K562 (cell line): Measurements from ENCODE around the gene INPP5D. TPM values are rescaled to one million over a fixed set of nuclear protein-coding genes. Genes with fewer than 3 reads are reported as not detected.

ENCODE experiments used
- ATAC-seq: fragments of 200-7000 bp; cut with Tn5 transposase; 3 replicates; pipeline ENCODE4 v1.9.1; 2020; ENCODE audit warnings: moderate library complexity
- BruUV-seq: library from RNA; stranded (reverse); fragments of 400-500 nt; replicated peaks from 2 replicates; lab custom pipeline; 2021; lab: Mats Ljungman, UMichigan
- CTCF ChIA-PET: fragments of 300-600 bp; formaldehyde crosslinking; extraction: SDS; loops from one replicate; lab custom pipeline; 2021; ENCODE audit warnings: low intra/inter-chr PET ratio; lab: Yijun Ruan, JAX
- POLR2A ChIA-PET: fragments of 300-600, 350-650 bp; sonication (Branson Sonifier 250); formaldehyde crosslinking; extraction: SDS; loops from one replicate; lab custom pipeline; 2021; ENCODE audit warnings: antibody characterized with exemption, inconsistent platforms; lab: Yijun Ruan, JAX
- DNase-seq, 4 experiments: peaks; one replicate each; pipeline versions ENCODE4 v3.0.0 to v3.0.0-alpha.2; 2011 to 2018; ENCODE audit warnings: low spot score in 3 of 4, mixed read lengths in 3 of 4; ENCODE audit errors: extremely low read depth in 1 of 4
- FAIRE-seq: peaks from 2 replicates; lab custom pipeline; 2011; peaks lifted over from hg19 to GRCh38; lab: Jason Lieb, UNC
- H2AFZ ChIP-seq: 2 replicates; pipeline ENCODE4 v1.6.0; 2011; ENCODE audit warnings: low read depth, low read length, control low read depth, inconsistent platforms
- H3K27ac ChIP-seq: fragments of 200-600 bp; 3 replicates; pipeline ENCODE4 v1.8.0; 2011; ENCODE audit warnings: low read depth, mild to moderate bottlenecking, control low read depth, inconsistent platforms, low read length, moderate library complexity, mixed read lengths; ENCODE audit errors: extremely low read depth
- H3K27me3 ChIP-seq, 2 experiments: fragments of 300-600 bp in 1 of 2; 2 replicates in 1 of 2; 3 replicates in 1 of 2; pipeline versions ENCODE4 v1.6.0 to v1.8.0; 2011; ENCODE audit warnings: inconsistent platforms in 2 of 2, low read length in 2 of 2, mild to moderate bottlenecking in 1 of 2, mixed read lengths in 1 of 2, moderate library complexity in 1 of 2; ENCODE audit not compliant: control insufficient read depth in 2 of 2, insufficient read depth in 2 of 2
- H3K36me3 ChIP-seq: fragments of 300-600 bp; 3 replicates; pipeline ENCODE4 v1.8.0; 2011; ENCODE audit warnings: mild to moderate bottlenecking, low read length, inconsistent platforms; ENCODE audit not compliant: control insufficient read depth, insufficient read depth
- H3K4me1 ChIP-seq, 2 experiments: fragments of 200-600 bp in 1 of 2; replicated peaks in 1 of 2; 2 replicates in 1 of 2; 3 replicates in 1 of 2; pipeline versions ENCODE4 v1.5.1 to v1.8.0; 2011; ENCODE audit warnings: inconsistent platforms in 2 of 2, low read length in 2 of 2, mild to moderate bottlenecking in 1 of 2, mixed read lengths in 1 of 2, moderate library complexity in 1 of 2; ENCODE audit not compliant: control insufficient read depth in 2 of 2, insufficient read depth in 2 of 2
- H3K4me2 ChIP-seq: 2 replicates; pipeline ENCODE4 v1.6.1; 2011; ENCODE audit warnings: low read length, control low read depth, inconsistent platforms, mixed read lengths; ENCODE audit not compliant: insufficient read depth
- H3K4me3 ChIP-seq: fragments of 200-600 bp; sonication (generic), shearing (Covaris generic); 2 replicates; pipeline ENCODE4 v1.5.1; 2016; ENCODE audit warnings: control low read depth, inconsistent platforms
- H3K79me2 ChIP-seq: fragments of 200-600 bp; 3 replicates; pipeline ENCODE4 v1.8.0; 2011; ENCODE audit warnings: low read length, inconsistent platforms; ENCODE audit not compliant: control insufficient read depth, insufficient read depth
- H3K9ac ChIP-seq, 2 experiments: 2 replicates each; pipeline versions ENCODE4 v1.6.0 to v1.6.1; 2011; ENCODE audit warnings: low read depth in 2 of 2, low read length in 2 of 2, control low read depth in 1 of 2, inconsistent platforms in 1 of 2, mild to moderate bottlenecking in 1 of 2, mixed read lengths in 1 of 2; ENCODE audit not compliant: insufficient read depth in 1 of 2
- H3K9me1 ChIP-seq: one replicate; pipeline ENCODE4 v1.6.0; 2011; ENCODE audit warnings: inconsistent platforms, mild to moderate bottlenecking, low read length, moderate library complexity; ENCODE audit not compliant: control insufficient read depth, insufficient read depth
- H3K9me3 ChIP-seq: replicated peaks from 2 replicates; pipeline ENCODE4 v1.5.1; 2011; ENCODE audit warnings: low read depth, low read length, inconsistent platforms; ENCODE audit not compliant: control insufficient read depth, insufficient read depth
- H4K20me1 ChIP-seq: replicated peaks from 2 replicates; pipeline ENCODE4 v1.6.1; 2011; ENCODE audit warnings: low read length, inconsistent platforms, mixed read lengths; ENCODE audit not compliant: control insufficient read depth, insufficient read depth
- ATF2 ChIP-seq: sonication (generic); formaldehyde crosslinking; IDR thresholded peaks from 2 replicates; pipeline ENCODE4 v1.8.1; 2022; ENCODE audit warnings: missing genetic modification reagents
- DIDO1 ChIP-seq: fragments of 450-650 bp; IDR thresholded peaks from 2 replicates; pipeline ENCODE4 v1.6.1; 2016; ENCODE audit warnings: low read depth, missing biosample characterization, missing genetic modification characterization
- FOXP4 ChIP-seq: sonication (generic); formaldehyde crosslinking; IDR thresholded peaks from 2 replicates; pipeline ENCODE4 v1.8.0; 2022; ENCODE audit warnings: mild to moderate bottlenecking, missing genetic modification reagents, borderline replicate concordance
- WGBS: fragments of 100-300 bp; shearing (Covaris generic); methylation state at CpG from one replicate; pipeline ENCODE4 v1.1.6; 2016; ENCODE audit warnings: low coverage, mixed read lengths; ENCODE audit not compliant: insufficient coverage; ENCODE audit errors: missing lambda C conversion rate; 5-methylcytosine and 5-hydroxymethylcytosine counted together
- in situ Hi-C: fragments of 300-500 bp; cut with MboI; formaldehyde crosslinking; loops from 4 replicates; pipeline ENCODE4 v1.15.0; 2018; ENCODE audit warnings: inconsistent platforms, mixed read lengths
- intact Hi-C: fragments of 100-400 bp; cut with micrococcal nuclease; formaldehyde crosslinking; loops from 2 replicates; pipeline ENCODE4 v1.14.2; 2022
- polyA plus RNA-seq, 8 experiments: library from polyadenylated mRNA; depleted of rRNA in 4 of 8; stranded (reverse) in 5 of 8; unstranded in 3 of 8; fragments of >200 nt; fragmentation: Nextera tagmentation in 2 of 8; fragmentation: Illumina TruSeq in 1 of 8; extraction: Ambion mirVana in 2 of 8; extraction: Trizol in 1 of 8; gene quantifications; 2 replicates each; pipeline versions ENCODE4 v1.2.1 to v1.2.3, GENCODE V29; 2011 to 2014; ENCODE audit warnings: inconsistent platforms in 1 of 8, missing spikeins in 1 of 8
- total RNA-seq, 7 experiments: library from RNA; depleted of rRNA in 6 of 7; stranded (reverse); fragments of >200 nt in 6 of 7; fragmentation: Illumina TruSeq in 2 of 7; extraction: Trizol in 2 of 7; gene quantifications; 2 replicates each; pipeline versions ENCODE4 v1.2.1 to v1.2.3, GENCODE V29; 2011 to 2021; ENCODE audit warnings: low replicate concordance in 1 of 7
- TF ChIP-seq, protein P1 (sequence below): fragments of 250-450 bp; sonication (Bioruptor Pico); IDR thresholded peaks from 2 replicates; pipeline ENCODE4 v1.5.0; 2021

The INPP5D gene
- total and polyA plus RNA-seq, 9 of the 15 experiments (the other 6 are each of a cell fraction or from before 2014, with no cell fraction given), result 0.55 to 6.2 (median 2.2) TPM

DNA sequence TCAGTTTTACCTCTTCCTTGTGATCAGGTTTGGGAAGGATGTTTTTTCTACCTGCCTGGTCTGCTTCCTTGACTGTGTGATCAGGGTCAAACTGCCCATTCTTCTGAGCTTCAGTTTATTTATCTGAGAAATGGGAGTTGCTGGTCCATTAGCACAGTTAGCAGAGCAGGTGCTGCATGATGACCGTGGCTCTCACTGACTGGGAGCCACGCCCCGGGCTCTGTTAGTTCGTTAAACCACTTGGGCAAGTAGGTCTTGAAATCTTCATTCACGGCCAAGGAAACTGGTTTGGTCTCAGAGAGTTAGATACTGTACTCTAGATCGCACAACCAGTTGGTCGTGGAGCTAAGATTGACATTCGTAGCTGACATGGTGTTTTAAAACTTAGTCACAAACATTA, 41.7 kb downstream of the INPP5D start (continued):
- TF ChIP-seq, protein P1, sequence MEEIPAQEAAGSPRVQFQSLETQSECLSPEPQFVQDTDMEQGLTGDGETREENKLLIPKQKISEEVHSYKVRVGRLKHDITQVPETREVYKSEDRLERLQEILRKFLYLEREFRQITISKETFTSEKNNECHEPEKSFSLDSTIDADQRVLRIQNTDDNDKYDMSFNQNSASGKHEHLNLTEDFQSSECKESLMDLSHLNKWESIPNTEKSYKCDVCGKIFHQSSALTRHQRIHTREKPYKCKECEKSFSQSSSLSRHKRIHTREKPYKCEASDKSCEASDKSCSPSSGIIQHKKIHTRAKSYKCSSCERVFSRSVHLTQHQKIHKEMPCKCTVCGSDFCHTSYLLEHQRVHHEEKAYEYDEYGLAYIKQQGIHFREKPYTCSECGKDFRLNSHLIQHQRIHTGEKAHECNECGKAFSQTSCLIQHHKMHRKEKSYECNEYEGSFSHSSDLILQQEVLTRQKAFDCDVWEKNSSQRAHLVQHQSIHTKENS (CRISPR knock-in tag), result no peak
- TF ChIP-seq FOXP4, result no peak

DNA sequence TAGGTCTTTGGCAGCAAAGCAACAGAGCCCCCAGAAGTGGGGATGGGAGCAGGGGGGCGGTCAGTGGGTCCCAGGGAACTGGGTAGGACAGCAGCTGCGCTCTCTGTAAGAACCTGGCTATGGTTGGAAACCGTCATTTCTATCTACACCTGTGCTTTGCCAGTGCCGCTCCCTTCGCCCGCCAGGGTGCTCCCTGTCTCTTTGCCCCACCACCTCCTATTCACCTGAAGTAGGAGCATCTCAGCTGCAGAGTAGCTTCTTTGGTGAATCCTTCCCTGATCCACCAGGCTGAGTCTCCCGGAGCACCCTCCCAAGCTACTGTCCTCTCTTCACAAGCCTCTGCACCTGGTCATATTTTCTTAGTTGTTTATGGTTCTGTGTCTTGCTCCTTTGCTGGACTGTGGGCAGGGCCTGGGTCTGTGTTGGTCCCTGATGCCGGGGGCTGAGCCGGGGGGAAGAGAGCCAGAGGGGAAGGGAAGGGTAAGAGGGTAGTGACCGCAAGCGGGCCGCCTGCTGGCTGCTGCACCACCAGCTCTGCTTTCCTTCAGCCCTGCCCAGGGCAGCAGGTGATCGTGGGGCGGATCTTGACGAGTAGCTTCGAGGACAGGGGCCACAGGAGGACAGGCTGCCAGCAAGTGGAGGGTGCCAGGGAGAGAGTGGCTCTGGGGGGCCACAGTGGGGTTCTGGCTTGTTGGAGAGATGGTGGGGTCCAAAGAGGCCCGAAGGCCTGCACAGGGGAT, 45.2 kb downstream of the INPP5D start:
- ChIA-PET CTCF (no interaction called here), POLR2A (interaction anchor here (0.6 to 1.9 kb wide), 2 partner anchors 13 to 46 kb away, joined by 4 read pairs; no protein-coding TSS in a partner anchor)
- BruUV-seq, result no TSS peak
- FAIRE-seq, result no peak
- Histone ChIP-seq H3K27me3 (no peaks in the 10 kb centered on the region), H3K9ac (no peak overlapping the region), H3K4me1 (peaks cover 0 to 6% of the 10 kb centered on the region in 2 experiments; a peak in 2 of 5 replicates), H3K36me3 (no peaks in the 10 kb centered on the region), H4K20me1 (no peaks in the 10 kb centered on the region), H2AFZ (no peak overlapping the region), H3K27ac (no peak overlapping the region), H3K9me3 (peaks cover 4% of the 10 kb centered on the region; the same call in 1 of the 2 replicates), H3K4me2 (no peak overlapping the region), H3K4me3 (no peak overlapping the region), H3K79me2 (no peaks in the 10 kb centered on the region), H3K9me1 (no peaks in the 10 kb centered on the region)
- intact Hi-C loops (no loop called here), in situ Hi-C loops (no loop called here)
- 59% methylated on average over 12 of the region's 17 CpGs for WGBS
- no peak for DNase-seq
- ATAC-seq, result no peak
- TF ChIP-seq ATF2 (CRISPR knock-in tag), result no peak
- TF ChIP-seq DIDO1, result no peak
